Measurements from ENCODE around the gene RBM23.
"Not testable (repeated sequence)": the region's sequence is repeated elsewhere in the genome, so short reads cannot be mapped to it uniquely, and the experiment has no call there.

The RBM23 gene

DNA sequence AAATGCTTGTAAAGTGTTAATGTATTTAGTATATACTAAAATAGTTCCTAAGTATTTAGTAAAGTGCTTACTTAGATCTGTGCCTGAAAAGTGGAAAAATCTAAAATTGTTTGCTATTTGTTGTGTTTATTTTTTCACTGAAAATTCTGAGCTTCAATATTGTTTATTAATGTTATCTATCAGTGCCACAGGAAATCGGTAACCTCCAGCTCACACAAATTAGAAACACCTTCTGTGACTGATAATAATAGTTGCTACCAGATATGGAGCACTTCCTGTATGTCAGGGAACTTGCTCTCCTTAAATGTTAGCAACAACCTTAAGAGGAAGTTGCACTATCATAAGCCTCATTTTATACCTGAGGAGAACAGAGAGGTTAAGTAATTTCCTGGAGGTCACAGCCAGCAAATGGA, 48.1 kb downstream of the RBM23 start:
- in situ Hi-C loops (cut with MboI; ENCODE audit: low pct_unique_long_range_greater_than_20kb, low sequenced_read_pairs, unreplicated experiment) = loop anchor here (25.0 kb wide), 1 partner anchor 284 kb away; the partner anchor contains the start of genes ABHD4 and DAD1
- TF ChIP-seq CTCF (IDR thresholded peaks at IDR 0.05; ENCODE audit: extremely low read depth, insufficient read depth, missing control alignments) = no peak
- DNase-seq (ENCODE audit: low spot score) = peak; percentile 87

- TF ChIP-seq CTCF (IDR thresholded peaks at IDR 0.05; ENCODE audit: extremely low read depth, insufficient read depth, missing control alignments) = no peak
- no peak for DNase-seq (ENCODE audit: low spot score)
- in situ Hi-C loops (cut with MboI; ENCODE audit: low pct_unique_long_range_greater_than_20kb, low sequenced_read_pairs, unreplicated experiment) = loop anchor here (10.0 to 25.0 kb wide), 2 partner anchors 280 to 472 kb away; partner anchors contain the start of genes ABHD4 and DAD1
Observed at GRCh38 chr14:22866874-22867273, 52.1 kb downstream of the RBM23 start.

GRCh38 chr14:22865424-22866405, 53.2 kb downstream of the RBM23 start:
- in situ Hi-C loops (cut with MboI; ENCODE audit: low pct_unique_long_range_greater_than_20kb, low sequenced_read_pairs, unreplicated experiment) = loop anchor here (10.0 to 25.0 kb wide), 2 partner anchors 278 to 471 kb away; partner anchors contain the start of genes ABHD4 and DAD1
- peak; percentile 44 for TF ChIP-seq CTCF (IDR thresholded peaks at IDR 0.05; ENCODE audit: extremely low read depth, insufficient read depth, missing control alignments)
- DNase-seq (ENCODE audit: low spot score) = peak; percentile 15

DNA sequence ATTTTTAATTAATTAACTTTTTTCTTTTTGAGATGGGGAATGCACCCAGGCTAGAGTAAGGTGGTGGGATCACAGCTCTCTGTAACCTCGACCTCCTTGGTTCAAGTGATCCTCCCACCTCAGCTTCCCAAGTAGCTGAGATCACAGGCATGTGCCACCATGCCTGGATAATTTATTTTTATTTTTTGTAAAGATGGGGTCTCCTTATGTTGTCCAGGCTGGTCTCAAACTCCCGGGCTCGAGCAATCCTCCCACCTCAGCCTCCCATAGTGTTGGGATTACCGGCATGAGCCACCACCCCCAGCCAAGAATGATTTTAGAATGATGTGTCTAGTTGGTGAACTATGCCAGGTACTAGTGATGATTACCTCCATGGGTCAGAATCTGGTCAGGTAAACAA, 54.0 kb downstream of the RBM23 start:
- no peak for DNase-seq (ENCODE audit: low spot score)
- no peak for TF ChIP-seq CTCF (IDR thresholded peaks at IDR 0.05; ENCODE audit: extremely low read depth, insufficient read depth, missing control alignments)

DNA sequence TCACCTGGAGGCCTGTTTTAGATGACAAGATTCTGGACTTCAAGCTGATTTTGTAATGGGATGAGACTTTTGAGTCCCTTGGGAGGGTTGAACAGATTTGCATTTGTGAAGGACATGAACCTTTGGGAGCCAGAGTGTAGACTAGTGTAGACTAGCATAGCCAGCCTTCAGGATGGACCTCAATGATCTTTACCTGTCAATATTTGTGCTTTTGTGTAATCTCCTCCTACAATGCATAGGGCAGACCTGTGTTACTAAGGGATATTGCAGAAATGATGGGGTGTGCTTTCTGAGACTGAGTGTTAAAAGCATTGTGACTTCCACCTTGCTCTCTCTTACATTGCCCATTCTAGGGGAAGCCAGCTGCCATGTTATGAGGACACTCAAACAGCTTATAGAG, 57.3 kb downstream of the RBM23 start:
- no peak for TF ChIP-seq CTCF (IDR thresholded peaks at IDR 0.05; ENCODE audit: extremely low read depth, insufficient read depth, missing control alignments)
- in situ Hi-C loops (cut with MboI; ENCODE audit: low pct_unique_long_range_greater_than_20kb, low sequenced_read_pairs, unreplicated experiment) = loop anchor here (10.0 to 25.0 kb wide), 2 partner anchors 274 to 467 kb away; partner anchors contain the start of genes ABHD4 and DAD1
- DNase-seq (ENCODE audit: low spot score) = no peak

More for the DNA sequence above, 54.0 kb downstream of the RBM23 start:
- in situ Hi-C loops (cut with MboI; ENCODE audit: low pct_unique_long_range_greater_than_20kb, low sequenced_read_pairs, unreplicated experiment) = loop anchor here (10.0 to 25.0 kb wide), 2 partner anchors 278 to 470 kb away; partner anchors contain the start of genes ABHD4 and DAD1

GRCh38 chr14:22860377-22860776, 58.6 kb downstream of the RBM23 start:
- in situ Hi-C loops (cut with MboI; ENCODE audit: low pct_unique_long_range_greater_than_20kb, low sequenced_read_pairs, unreplicated experiment) = loop anchor here (10.0 to 25.0 kb wide), 2 partner anchors 273 to 466 kb away; partner anchors contain the start of genes ABHD4 and DAD1
- DNase-seq (ENCODE audit: low spot score) = not testable (repeated sequence)

Data from GM13977 (cell line).